Measurements from ENCODE around the gene NIPAL3.

NIPAL3 gene

GRCh38 chr1:24503059-24503751 lies 87.6 kb downstream of the NIPAL3 start:
- no peak for TF ChIP-seq ELF4 (IDR thresholded peaks at IDR 0.05)
- peak; percentile 41; the same call in 1 of the 2 replicates for TF ChIP-seq ZNF384 (IDR thresholded peaks at IDR 0.05)
- CTCF ChIA-PET: interaction anchor here (1.0 to 1.5 kb wide), 2 partner anchors 24 to 39 kb away, joined by 4 to 5 read pairs; no protein-coding TSS in a partner anchor
- POLR2A ChIA-PET: interaction anchor here (0.6 to 2.2 kb wide), 8 partner anchors 9 to 88 kb away, joined by 3 to 20 read pairs (median 6); partner anchors contain the start of gene NIPAL3
- DNase-seq (ENCODE audit: extremely low spot score): no peak

- no peak for DNase-seq (ENCODE audit: extremely low spot score)
- POLR2A ChIA-PET: interaction anchor here (0.6 kb wide), 1 partner anchor 85 kb away, joined by 3 read pairs; no protein-coding TSS in a partner anchor
- CTCF ChIA-PET: interaction anchor here (0.5 to 1.5 kb wide), 3 partner anchors 12 to 103 kb away, joined by 3 to 5 read pairs (median 4); no protein-coding TSS in a partner anchor
- TF ChIP-seq SUZ12 (IDR thresholded peaks at IDR 0.05) (no peak), FOXM1 (IDR thresholded peaks at IDR 0.05; ENCODE audit: borderline replicate concordance) (no peak), BHLHE40 (IDR thresholded peaks at IDR 0.05; ENCODE audit: borderline replicate concordance) (no peak)
Observed at GRCh38 chr1:24503870-24504523, 88.4 kb downstream of the NIPAL3 start.

- ChIA-PET POLR2A (no interaction called here), CTCF (interaction anchor here (0.5 to 1.5 kb wide), 4 partner anchors 12 to 102 kb away, joined by 3 to 5 read pairs (median 4); no protein-coding TSS in a partner anchor)
- TF ChIP-seq FOXM1 (IDR thresholded peaks at IDR 0.05; ENCODE audit: borderline replicate concordance): no peak
- no peak for TF ChIP-seq SP1 (IDR thresholded peaks at IDR 0.05)
- TF ChIP-seq SUZ12 (IDR thresholded peaks at IDR 0.05): no peak
- no peak for TF ChIP-seq PKNOX1 (IDR thresholded peaks at IDR 0.05)
- no peak for TF ChIP-seq NFRKB (IDR thresholded peaks at IDR 0.05)
- no peak for TF ChIP-seq ARNT (IDR thresholded peaks at IDR 0.05)
- TF ChIP-seq L3MBTL2 (conservative IDR thresholded peaks at IDR 0.05): no peak
- DNase-seq (ENCODE audit: extremely low spot score): no peak
Observed at GRCh38 chr1:24504560-24504959, 89.0 kb downstream of the NIPAL3 start.

DNA sequence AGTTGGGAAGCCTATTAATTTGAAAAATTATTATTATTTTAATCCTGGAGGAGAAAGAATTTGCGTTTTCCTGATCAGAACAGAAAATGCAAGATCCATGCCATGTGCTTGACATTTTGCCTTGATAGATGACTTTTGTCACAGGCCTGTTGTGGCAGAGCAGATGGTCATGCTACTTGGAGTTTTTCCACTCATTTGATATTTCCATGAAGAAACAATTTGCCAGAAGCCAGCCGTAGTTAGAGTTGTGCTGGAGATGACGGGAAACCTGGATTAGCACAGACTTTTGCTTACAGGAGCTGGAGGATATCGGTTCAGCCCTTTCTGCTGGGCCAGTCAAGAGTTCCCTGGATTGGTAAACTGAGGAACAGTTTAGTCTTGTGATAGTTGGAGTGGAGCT lies 90.2 kb downstream of the NIPAL3 start:
- ChIA-PET POLR2A (interaction anchor here (1.6 kb wide), 1 partner anchor 90 kb away, joined by 5 read pairs; the partner anchor contains the start of gene NIPAL3), CTCF (interaction anchor here (0.7 kb wide), 1 partner anchor 325 kb away, joined by 3 read pairs; no protein-coding TSS in a partner anchor)
- TF ChIP-seq ARNT (IDR thresholded peaks at IDR 0.05) (no peak), ZNF384 (IDR thresholded peaks at IDR 0.05) (no peak), L3MBTL2 (conservative IDR thresholded peaks at IDR 0.05) (no peak), LEF1 (IDR thresholded peaks at IDR 0.05; ENCODE audit: borderline replicate concordance) (no peak), HDGF (IDR thresholded peaks at IDR 0.05; ENCODE audit: borderline replicate concordance) (no peak), CTBP1 (IDR thresholded peaks at IDR 0.05; ENCODE audit: borderline replicate concordance) (no peak), BHLHE40 (IDR thresholded peaks at IDR 0.05; ENCODE audit: borderline replicate concordance) (no peak), FOXA1 (IDR thresholded peaks at IDR 0.05) (no peak), TARDBP (IDR thresholded peaks at IDR 0.05) (no peak), NFRKB (IDR thresholded peaks at IDR 0.05) (no peak), FOXK2 (IDR thresholded peaks at IDR 0.05) (no peak)
- DNase-seq (ENCODE audit: extremely low spot score): no peak

DNA sequence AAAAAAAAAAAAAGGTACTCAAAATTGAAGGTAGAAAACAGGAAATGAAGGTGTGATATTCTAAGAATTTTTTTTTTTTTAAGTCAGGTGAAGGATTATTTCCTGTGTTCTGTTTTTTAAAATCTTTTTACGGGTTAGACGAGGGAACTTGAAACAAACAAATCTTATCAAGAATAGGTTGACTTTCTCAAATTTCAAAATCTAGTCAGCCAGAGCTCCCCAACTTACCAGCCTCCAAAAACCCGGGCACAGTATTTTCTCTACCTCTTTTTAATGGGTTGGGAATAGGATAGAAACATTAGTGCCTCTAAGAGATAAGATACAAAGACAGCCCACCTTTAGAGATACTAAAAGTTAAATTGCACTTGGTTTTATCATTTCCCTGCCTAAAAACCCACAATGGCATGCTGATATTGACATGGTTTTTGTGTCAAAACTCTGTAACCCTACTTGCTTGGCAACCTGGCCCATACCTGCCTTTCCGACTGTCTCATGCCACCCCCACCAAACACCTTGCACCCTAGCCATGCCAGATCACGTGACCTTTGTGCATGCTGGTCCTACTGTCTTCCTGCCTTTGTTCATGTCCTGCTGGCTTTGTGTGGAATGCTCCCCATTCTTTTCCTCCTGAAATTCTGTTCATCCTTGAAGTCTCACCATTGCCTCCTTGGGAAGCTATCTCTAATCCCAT lies 91.2 kb downstream of the NIPAL3 start:
- POLR2A ChIA-PET: no interaction called here
- DNase-seq (ENCODE audit: extremely low spot score): no peak
- CTCF ChIA-PET: interaction anchor here (0.5 kb wide), 1 partner anchor 58 kb away, joined by 3 read pairs; no protein-coding TSS in a partner anchor
- TF ChIP-seq L3MBTL2 (conservative IDR thresholded peaks at IDR 0.05): no peak

- no peak for DNase-seq (ENCODE audit: extremely low spot score)
- POLR2A ChIA-PET: interaction anchor here (0.9 kb wide), 1 partner anchor 9 kb away, joined by 3 read pairs; no protein-coding TSS in a partner anchor
- no peak for TF ChIP-seq FOXK2 (IDR thresholded peaks at IDR 0.05)
- TF ChIP-seq FOXM1 (IDR thresholded peaks at IDR 0.05; ENCODE audit: borderline replicate concordance): no peak
- TF ChIP-seq BHLHE40 (IDR thresholded peaks at IDR 0.05; ENCODE audit: borderline replicate concordance): no peak
- no peak for TF ChIP-seq LEF1 (IDR thresholded peaks at IDR 0.05; ENCODE audit: borderline replicate concordance)
- no peak for TF ChIP-seq TARDBP (IDR thresholded peaks at IDR 0.05)
- TF ChIP-seq HDGF (IDR thresholded peaks at IDR 0.05; ENCODE audit: borderline replicate concordance): no peak
- no peak for TF ChIP-seq SUZ12 (IDR thresholded peaks at IDR 0.05)
- no peak for TF ChIP-seq CTBP1 (IDR thresholded peaks at IDR 0.05; ENCODE audit: borderline replicate concordance)
- TF ChIP-seq L3MBTL2 (conservative IDR thresholded peaks at IDR 0.05): no peak
- no peak for TF ChIP-seq PKNOX1 (IDR thresholded peaks at IDR 0.05)
- TF ChIP-seq FOXA1 (IDR thresholded peaks at IDR 0.05): no peak
- no peak for TF ChIP-seq ARNT (IDR thresholded peaks at IDR 0.05)
- CTCF ChIA-PET: interaction anchor here (0.5 to 0.6 kb wide), 2 partner anchors 57 to 393 kb away, joined by 3 to 6 read pairs; no protein-coding TSS in a partner anchor
Observed at GRCh38 chr1:24507405-24507804, 91.8 kb downstream of the NIPAL3 start.
